CD4-positive, alpha-beta memory T cell (primary cell): ENCODE data around the gene KRTAP5-2. TPM values are rescaled to one million over a fixed set of nuclear protein-coding genes. Genes with fewer than 3 reads are reported as not detected.

Experiments used
- CTCF ChIA-PET: fragments of 350-600 bp; sonication (Branson Sonifier 250); formaldehyde crosslinking; loops from one replicate; lab custom pipeline; 2021; ENCODE audit warnings: inconsistent platforms; ENCODE audit not compliant: partially characterized antibody; lab: Charles Lee
- POLR2A ChIA-PET: fragments of 350-600 bp; sonication (Branson Sonifier 250); formaldehyde crosslinking; loops from one replicate; lab custom pipeline; 2021; ENCODE audit not compliant: partially characterized antibody; lab: Charles Lee
- DNase-seq, 5 donors: peaks; one replicate each; pipeline versions ENCODE4 v3.0.0 to v3.0.0-alpha.2; 2020 to 2022; ENCODE audit warnings: mixed read lengths in 1 of 5
- H3K27ac ChIP-seq: one replicate; pipeline ENCODE4 v1.7.0; 2013; ENCODE audit warnings: low read depth, low read length
- H3K27me3 ChIP-seq: 2 replicates; pipeline ENCODE4 v1.7.0; 2013; ENCODE audit warnings: mild to moderate bottlenecking, low read length, moderate library complexity; ENCODE audit not compliant: insufficient read depth
- H3K36me3 ChIP-seq: 2 replicates; pipeline ENCODE4 v1.7.0; 2013; ENCODE audit warnings: mild to moderate bottlenecking, low read length, moderate library complexity; ENCODE audit not compliant: insufficient read depth
- H3K4me1 ChIP-seq: 2 replicates; pipeline ENCODE4 v1.7.0; 2013; ENCODE audit warnings: mild to moderate bottlenecking, low read length, moderate library complexity; ENCODE audit not compliant: insufficient read depth
- H3K4me3 ChIP-seq, 2 donors: one replicate each; pipeline ENCODE4 v1.7.0; 2013; ENCODE audit warnings: low read length in 2 of 2, mild to moderate bottlenecking in 1 of 2
- H3K9me3 ChIP-seq, 2 donors: one replicate each; pipeline ENCODE4 v1.7.0; 2013; ENCODE audit warnings: low read length in 2 of 2, control low read depth in 1 of 2; ENCODE audit not compliant: control insufficient read depth in 1 of 2
- H3K27ac Mint-ChIP-seq, 7 donors: one replicate each; pipeline ENCODE4 v1.8.0; 2020 to 2021; ENCODE audit warnings: mixed read lengths in 7 of 7, mild to moderate bottlenecking in 6 of 7, inconsistent platforms in 3 of 7, moderate library complexity in 3 of 7
- H3K27me3 Mint-ChIP-seq, 2 donors: one replicate each; pipeline ENCODE4 v1.8.0; 2020 to 2021; ENCODE audit warnings: mixed read lengths in 2 of 2
- H3K36me3 Mint-ChIP-seq, 2 donors: one replicate each; pipeline ENCODE4 v1.8.0; 2020 to 2021; ENCODE audit warnings: mixed read lengths in 2 of 2, inconsistent platforms in 1 of 2, mild to moderate bottlenecking in 1 of 2
- H3K4me1 Mint-ChIP-seq, 4 donors: one replicate each; pipeline ENCODE4 v1.8.0; 2020 to 2021; ENCODE audit warnings: mixed read lengths in 4 of 4, mild to moderate bottlenecking in 1 of 4
- H3K4me3 Mint-ChIP-seq, 8 donors: one replicate each; pipeline ENCODE4 v1.8.0; 2020 to 2021; ENCODE audit warnings: mixed read lengths in 8 of 8, mild to moderate bottlenecking in 7 of 8, moderate library complexity in 6 of 8, inconsistent platforms in 3 of 8
- H3K9me3 Mint-ChIP-seq, 8 donors: one replicate each; pipeline ENCODE4 v1.8.0; 2020 to 2021; ENCODE audit warnings: mixed read lengths in 8 of 8, mild to moderate bottlenecking in 5 of 8, inconsistent platforms in 3 of 8, moderate library complexity in 1 of 8
- intact Hi-C: fragments of 100-400 bp; cut with micrococcal nuclease; formaldehyde crosslinking; loops from one replicate; pipeline ENCODE4 v1.15.1; 2023
- polyA plus RNA-seq, 2 donors: library from polyadenylated mRNA; unstranded; fragments of 300-500 nt; fragmentation: Illumina TruSeq; gene quantifications; one replicate each; pipeline ENCODE4 v1.2.3, GENCODE V29; 2021
- total RNA-seq, 2 experiments: library from RNA; stranded (reverse); gene quantifications; one replicate each; pipeline ENCODE4 v1.2.3, GENCODE V29; 2021

Gene KRTAP5-2
- total and polyA plus RNA-seq, 4 experiments from 2014 or later: not detected

- DNase-seq: peak in 1 of 5 donors; percentile 38
- Histone ChIP-seq H3K4me1 (peaks cover 13% of the 10 kb centered on the region), H3K4me3 (no peak overlapping the region), H3K27me3 (no peaks in the 10 kb centered on the region), H3K36me3 (no peaks in the 10 kb centered on the region), H3K9me3 (no peaks in the 10 kb centered on the region), H3K27ac (no peak overlapping the region)
- ChIA-PET POLR2A (no interaction called here), CTCF (interaction anchor here (1.6 kb wide), 1 partner anchor 8 kb away, joined by 14 read pairs; no protein-coding TSS in a partner anchor)
- H3K27ac Mint-ChIP-seq: peak overlapping the region in 1 of 7 donors; percentile 83
- H3K9me3 Mint-ChIP-seq: peaks cover 0 to 3% (median 0%) of the 10 kb centered on the region in 8 donors
- H3K36me3 Mint-ChIP-seq: peaks cover 2 to 3% of the 10 kb centered on the region in 2 donors
- H3K4me1 Mint-ChIP-seq: peaks cover 5 to 20% (median 10%) of the 10 kb centered on the region in 4 donors
- H3K27me3 Mint-ChIP-seq: no peaks in the 10 kb centered on the region
- H3K4me3 Mint-ChIP-seq: peak overlapping the region in 3 of 8 donors; percentile 30 to 58 (median 33)
- intact Hi-C loops: no loop called here
Measured at GRCh38 chr11:1566381-1567051, 31.6 kb downstream of the KRTAP5-2 start.

- H3K4me3 ChIP-seq: no peak overlapping the region
- peak overlapping the region in 1 of 8 donors; percentile 42 for H3K4me3 Mint-ChIP-seq
- H3K9me3 ChIP-seq: no peaks in the 10 kb centered on the region
- ChIA-PET POLR2A (interaction anchor here (1.8 kb wide), 1 partner anchor 9 kb away, joined by 5 read pairs; no protein-coding TSS in a partner anchor), CTCF (interaction anchor here (1.3 to 1.6 kb wide), 2 partner anchors 8 to 11 kb away, joined by 3 to 14 read pairs; no protein-coding TSS in a partner anchor)
- intact Hi-C loops: no loop called here
- peaks cover 3% of the 10 kb centered on the region in 2 donors for H3K36me3 Mint-ChIP-seq
- no peaks in the 10 kb centered on the region for H3K27me3 Mint-ChIP-seq
- peaks cover 0 to 3% (median 0%) of the 10 kb centered on the region in 8 donors for H3K9me3 Mint-ChIP-seq
- H3K4me1 ChIP-seq: peaks cover 10% of the 10 kb centered on the region
- H3K27me3 ChIP-seq: no peaks in the 10 kb centered on the region
- peak in 1 of 5 donors; percentile 34 for DNase-seq
- no peaks in the 10 kb centered on the region for H3K36me3 ChIP-seq
- peaks cover 5 to 20% (median 10%) of the 10 kb centered on the region in 4 donors for H3K4me1 Mint-ChIP-seq
- H3K27ac ChIP-seq: no peak overlapping the region
- H3K27ac Mint-ChIP-seq: peak overlapping the region in 1 of 7 donors; percentile 83
Measured at GRCh38 chr11:1565904-1566247, 32.2 kb downstream of the KRTAP5-2 start.

- Histone ChIP-seq H3K36me3 (no peaks in the 10 kb centered on the region), H3K4me3 (no peak overlapping the region), H3K4me1 (peaks cover 4% of the 10 kb centered on the region), H3K9me3 (no peaks in the 10 kb centered on the region), H3K27me3 (no peaks in the 10 kb centered on the region), H3K27ac (no peak overlapping the region)
- CTCF ChIA-PET: interaction anchor here (1.3 to 1.6 kb wide), 4 partner anchors 9 to 30 kb away, joined by 3 to 14 read pairs (median 3); no protein-coding TSS in a partner anchor
- Mint-ChIP-seq H3K9me3 (peaks cover 0 to 3% (median 0%) of the 10 kb centered on the region in 8 donors), H3K36me3 (peaks cover 3% of the 10 kb centered on the region in 2 donors), H3K27ac (peak overlapping the region in 1 of 7 donors; percentile 83), H3K27me3 (no peaks in the 10 kb centered on the region), H3K4me1 (peaks cover 5 to 20% (median 7%) of the 10 kb centered on the region in 4 donors), H3K4me3 (no peak overlapping the region)
- intact Hi-C loops: no loop called here
- DNase-seq: peak in 1 of 5 donors; percentile 41
- POLR2A ChIA-PET: interaction anchor here (1.8 kb wide), 1 partner anchor 9 kb away, joined by 5 read pairs; no protein-coding TSS in a partner anchor
Measured at GRCh38 chr11:1565173-1565903, 32.8 kb downstream of the KRTAP5-2 start.

GRCh38 chr11:1564535-1565172, 33.4 kb downstream of the KRTAP5-2 start:
- peak overlapping the region in 1 of 7 donors; percentile 40 for H3K27ac Mint-ChIP-seq
- POLR2A ChIA-PET: interaction anchor here (1.8 kb wide), 1 partner anchor 10 kb away, joined by 5 read pairs; no protein-coding TSS in a partner anchor
- H3K4me3 Mint-ChIP-seq: no peak overlapping the region

GRCh38 chr11:1563697-1564534, 34.2 kb downstream of the KRTAP5-2 start:
- ChIA-PET CTCF (interaction anchor here (1.3 to 1.5 kb wide), 2 partner anchors 15 to 31 kb away, joined by 3 read pairs; no protein-coding TSS in a partner anchor), POLR2A (interaction anchor here (1.8 kb wide), 1 partner anchor 10 kb away, joined by 5 read pairs; no protein-coding TSS in a partner anchor)
- H3K27ac ChIP-seq: no peak overlapping the region
- Mint-ChIP-seq H3K4me1 (peaks cover 0 to 12% (median under 1%) of the 10 kb centered on the region in 4 donors), H3K9me3 (no peaks in the 10 kb centered on the region), H3K4me3 (no peak overlapping the region), H3K27ac (peak overlapping the region in 3 of 7 donors; percentile 29 to 36 (median 29)), H3K27me3 (no peaks in the 10 kb centered on the region), H3K36me3 (peaks cover 3% of the 10 kb centered on the region in 2 donors)
- no peaks in the 10 kb centered on the region for H3K27me3 ChIP-seq
- H3K36me3 ChIP-seq: no peaks in the 10 kb centered on the region
- DNase-seq: peak in 1 of 5 donors; percentile 28
- no peak overlapping the region for H3K4me3 ChIP-seq
- no peaks in the 10 kb centered on the region for H3K9me3 ChIP-seq
- H3K4me1 ChIP-seq: no peaks in the 10 kb centered on the region
- intact Hi-C loops: no loop called here

More at GRCh38 chr11:1564535-1565172, 33.4 kb downstream of the KRTAP5-2 start:
- DNase-seq: peak in 1 of 5 donors; percentile 50
- Histone ChIP-seq H3K27ac (no peak overlapping the region), H3K36me3 (no peaks in the 10 kb centered on the region), H3K27me3 (no peaks in the 10 kb centered on the region), H3K4me1 (no peaks in the 10 kb centered on the region), H3K9me3 (no peaks in the 10 kb centered on the region), H3K4me3 (no peak overlapping the region)
- H3K27me3 Mint-ChIP-seq: no peaks in the 10 kb centered on the region
- H3K36me3 Mint-ChIP-seq: peaks cover 3% of the 10 kb centered on the region in 2 donors
- CTCF ChIA-PET: interaction anchor here (1.3 to 1.6 kb wide), 4 partner anchors 10 to 31 kb away, joined by 3 to 14 read pairs (median 3); no protein-coding TSS in a partner anchor
- H3K9me3 Mint-ChIP-seq: peaks cover 0 to 2% (median 0%) of the 10 kb centered on the region in 8 donors
- intact Hi-C loops: no loop called here
- peaks cover 5 to 19% (median 6%) of the 10 kb centered on the region in 4 donors for H3K4me1 Mint-ChIP-seq

GRCh38 chr11:1563149-1563638, 34.9 kb downstream of the KRTAP5-2 start:
- Mint-ChIP-seq H3K27ac (peak overlapping the region in 3 of 7 donors; percentile 29 to 46 (median 29)), H3K9me3 (no peaks in the 10 kb centered on the region), H3K36me3 (peaks cover 3% of the 10 kb centered on the region in 2 donors), H3K27me3 (no peaks in the 10 kb centered on the region), H3K4me1 (peaks cover 0 to 5% (median under 1%) of the 10 kb centered on the region in 4 donors), H3K4me3 (no peak overlapping the region)
- no peak for DNase-seq
- Histone ChIP-seq H3K27me3 (no peaks in the 10 kb centered on the region), H3K27ac (no peak overlapping the region), H3K36me3 (no peaks in the 10 kb centered on the region), H3K4me1 (no peaks in the 10 kb centered on the region), H3K4me3 (no peak overlapping the region), H3K9me3 (no peaks in the 10 kb centered on the region)
- intact Hi-C loops: no loop called here
- ChIA-PET POLR2A (no interaction called here), CTCF (no interaction called here)
